HG02885 (cell line): Measurements from ENCODE around the gene USP17L25.
"Not testable (repeated sequence)": the region's sequence is repeated elsewhere in the genome, so short reads cannot be mapped to it uniquely, and the experiment has no call there.

Source experiments
- ATAC-seq: cut with Tn5 transposase; IDR thresholded peaks from one replicate; pipeline ENCODE4 v1.9.1; 2021; ENCODE audit warnings: mild to moderate bottlenecking; ENCODE audit not compliant: unreplicated experiment, poor library complexity

The USP17L25 gene

GRCh38 chr4:9329611-9330010 is at the start of gene USP17L25:
Gene USP17L25, plus strand, starts transcription at chr4:9329911. Its CDS starts 0 bp downstream, at chr4:9329911.
- not testable (repeated sequence) for ATAC-seq

DNA sequence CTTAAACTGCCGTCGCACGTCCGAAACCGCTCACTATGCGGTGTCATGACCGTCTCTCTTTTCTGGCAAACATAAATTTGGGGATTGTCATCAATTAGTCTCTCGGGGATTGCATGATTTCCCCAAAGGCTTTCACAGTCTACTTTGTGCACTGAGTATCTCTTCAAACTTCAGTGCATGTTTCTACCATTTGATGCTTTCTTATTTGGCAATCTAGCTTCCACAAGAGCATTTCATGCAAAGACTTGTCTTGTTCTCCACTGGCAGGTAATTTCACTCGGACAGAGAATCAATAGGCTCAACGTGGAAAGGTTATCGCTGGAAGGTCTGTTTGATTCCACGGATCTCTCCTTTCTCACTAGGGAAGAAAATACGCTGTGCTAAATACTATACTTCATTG is 5.5 kb upstream of the USP17L25 start:
- ATAC-seq: not testable (repeated sequence)

GRCh38 chr4:9324865-9325264 is 4.8 kb upstream of the USP17L25 start, which contains the start of gene USP17L24:
Gene USP17L24, plus strand, starts transcription at chr4:9325165. Its CDS starts 0 bp downstream, at chr4:9325165.
- not testable (repeated sequence) for ATAC-seq

- not testable (repeated sequence) for ATAC-seq
Measured at GRCh38 chr4:9334358-9334757, 4.6 kb downstream of the USP17L25 start, which contains the start of gene USP17L26. Gene USP17L26, plus strand, starts transcription at chr4:9334658. Its CDS starts 0 bp downstream, at chr4:9334658.

DNA sequence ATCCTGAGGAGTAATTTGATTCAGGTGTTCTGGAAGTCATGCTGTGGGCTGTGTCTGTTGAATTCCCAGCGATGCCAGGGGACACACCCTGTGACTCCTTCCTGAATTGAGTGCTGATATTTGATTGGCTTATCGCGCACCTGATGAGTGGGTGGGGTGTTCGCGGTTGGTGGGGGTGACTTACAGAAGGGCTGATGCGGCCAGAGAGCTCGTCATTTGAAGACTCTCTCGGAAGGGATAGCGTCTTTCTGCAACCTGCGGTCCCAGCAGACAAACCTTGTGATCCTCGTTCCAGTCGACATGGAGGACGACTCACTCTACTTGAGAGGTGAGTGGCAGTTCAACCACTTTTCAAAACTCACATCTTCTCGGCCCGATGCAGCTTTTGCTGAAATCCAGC is 9.4 kb downstream of the USP17L25 start, which contains the start of gene USP17L5:
Gene USP17L5 (plus strand): TSS at position 301 of the 400 bp plus-strand sequence. CDS start 0 bp downstream, at position 301.
- ATAC-seq: not testable (repeated sequence)

DNA sequence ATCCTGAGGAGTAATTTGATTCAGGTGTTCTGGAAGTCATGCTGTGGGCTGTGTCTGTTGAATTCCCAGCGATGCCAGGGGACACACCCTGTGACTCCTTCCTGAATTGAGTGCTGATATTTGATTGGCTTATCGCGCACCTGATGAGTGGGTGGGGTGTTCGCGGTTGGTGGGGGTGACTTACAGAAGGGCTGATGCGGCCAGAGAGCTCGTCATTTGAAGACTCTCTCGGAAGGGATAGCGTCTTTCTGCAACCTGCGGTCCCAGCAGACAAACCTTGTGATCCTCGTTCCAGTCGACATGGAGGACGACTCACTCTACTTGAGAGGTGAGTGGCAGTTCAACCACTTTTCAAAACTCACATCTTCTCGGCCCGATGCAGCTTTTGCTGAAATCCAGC is 14.1 kb downstream of the USP17L25 start, which contains the start of gene USP17L27:
Gene USP17L27 (plus strand): TSS at position 301 of the 400 bp plus-strand sequence. CDS start 0 bp downstream, at position 301.
- ATAC-seq: not testable (repeated sequence)

GRCh38 chr4:9348593-9348992 is 18.9 kb downstream of the USP17L25 start, which contains the start of gene USP17L28:
Gene USP17L28, plus strand, starts transcription at chr4:9348893. Its CDS starts 0 bp downstream, at chr4:9348893.
- ATAC-seq: not testable (repeated sequence)

DNA sequence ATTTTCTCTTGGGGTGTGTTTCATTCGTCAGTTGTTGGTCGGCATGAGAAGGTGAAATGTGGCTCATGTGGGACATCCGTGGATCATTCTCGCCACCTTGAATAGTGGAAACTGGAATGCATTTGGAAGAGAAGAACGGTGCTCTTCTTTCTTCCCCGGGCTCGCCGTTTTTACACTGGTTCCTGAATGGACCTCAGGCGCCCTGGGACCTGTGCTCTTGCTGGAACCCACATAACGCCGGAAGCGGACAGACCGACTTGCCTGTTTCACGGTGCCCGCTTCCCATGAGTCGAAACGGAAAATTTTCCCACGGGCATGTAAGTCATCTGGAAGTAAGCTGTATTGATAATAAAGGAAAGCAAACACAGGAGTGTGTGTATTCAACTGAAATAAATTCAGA is 21.2 kb downstream of the USP17L25 start:
- not testable (repeated sequence) for ATAC-seq

DNA sequence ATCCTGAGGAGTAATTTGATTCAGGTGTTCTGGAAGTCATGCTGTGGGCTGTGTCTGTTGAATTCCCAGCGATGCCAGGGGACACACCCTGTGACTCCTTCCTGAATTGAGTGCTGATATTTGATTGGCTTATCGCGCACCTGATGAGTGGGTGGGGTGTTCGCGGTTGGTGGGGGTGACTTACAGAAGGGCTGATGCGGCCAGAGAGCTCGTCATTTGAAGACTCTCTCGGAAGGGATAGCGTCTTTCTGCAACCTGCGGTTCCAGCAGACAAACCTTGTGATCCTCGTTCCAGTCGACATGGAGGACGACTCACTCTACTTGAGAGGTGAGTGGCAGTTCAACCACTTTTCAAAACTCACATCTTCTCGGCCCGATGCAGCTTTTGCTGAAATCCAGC is 23.6 kb downstream of the USP17L25 start, which contains the start of gene USP17L29:
Gene USP17L29 (plus strand): TSS at position 301 of the 400 bp plus-strand sequence. CDS start 0 bp downstream, at position 301.
- ATAC-seq: not testable (repeated sequence)

DNA sequence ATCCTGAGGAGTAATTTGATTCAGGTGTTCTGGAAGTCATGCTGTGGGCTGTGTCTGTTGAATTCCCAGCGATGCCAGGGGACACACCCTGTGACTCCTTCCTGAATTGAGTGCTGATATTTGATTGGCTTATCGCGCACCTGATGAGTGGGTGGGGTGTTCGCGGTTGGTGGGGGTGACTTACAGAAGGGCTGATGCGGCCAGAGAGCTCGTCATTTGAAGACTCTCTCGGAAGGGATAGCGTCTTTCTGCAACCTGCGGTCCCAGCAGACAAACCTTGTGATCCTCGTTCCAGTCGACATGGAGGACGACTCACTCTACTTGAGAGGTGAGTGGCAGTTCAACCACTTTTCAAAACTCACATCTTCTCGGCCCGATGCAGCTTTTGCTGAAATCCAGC is 33.1 kb downstream of the USP17L25 start, which contains the start of gene USP17L30:
Gene USP17L30 (plus strand): TSS at position 301 of the 400 bp plus-strand sequence. CDS start 0 bp downstream, at position 301.
- ATAC-seq: not testable (repeated sequence)

DNA sequence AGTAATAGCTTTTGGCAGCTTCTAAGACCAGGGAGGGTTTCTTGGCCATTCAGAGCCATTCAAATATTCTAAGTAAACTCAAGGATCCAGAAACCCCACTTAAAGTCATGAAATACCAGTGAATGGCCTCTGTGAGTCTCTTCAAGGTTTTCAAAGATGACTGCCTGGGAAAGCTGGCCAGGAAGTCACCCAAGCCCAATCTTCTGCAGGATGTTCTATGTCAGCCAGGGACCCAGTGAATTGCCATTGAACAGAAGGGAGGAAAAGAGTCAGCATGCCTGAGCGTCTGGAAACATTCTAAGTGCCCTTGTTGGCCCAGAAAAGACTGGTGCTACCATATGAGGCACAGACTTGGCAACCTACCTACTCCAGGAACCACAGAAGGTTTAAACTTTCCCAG is 50.2 kb downstream of the USP17L25 start:
- ATAC-seq: not testable (repeated sequence)
